NCI-H2196 (cell line): ENCODE results near the gene ANP32B.
"Not testable (repeated sequence)": the region's sequence is repeated elsewhere in the genome, so short reads cannot be mapped to it uniquely, and the experiment has no call there.

Experiments
- DNase-seq: peaks from one replicate; lab custom pipeline; 2025; ENCODE audit not compliant: unreplicated experiment; lab: John Stamatoyannopoulos, UW

The ANP32B gene

DNA sequence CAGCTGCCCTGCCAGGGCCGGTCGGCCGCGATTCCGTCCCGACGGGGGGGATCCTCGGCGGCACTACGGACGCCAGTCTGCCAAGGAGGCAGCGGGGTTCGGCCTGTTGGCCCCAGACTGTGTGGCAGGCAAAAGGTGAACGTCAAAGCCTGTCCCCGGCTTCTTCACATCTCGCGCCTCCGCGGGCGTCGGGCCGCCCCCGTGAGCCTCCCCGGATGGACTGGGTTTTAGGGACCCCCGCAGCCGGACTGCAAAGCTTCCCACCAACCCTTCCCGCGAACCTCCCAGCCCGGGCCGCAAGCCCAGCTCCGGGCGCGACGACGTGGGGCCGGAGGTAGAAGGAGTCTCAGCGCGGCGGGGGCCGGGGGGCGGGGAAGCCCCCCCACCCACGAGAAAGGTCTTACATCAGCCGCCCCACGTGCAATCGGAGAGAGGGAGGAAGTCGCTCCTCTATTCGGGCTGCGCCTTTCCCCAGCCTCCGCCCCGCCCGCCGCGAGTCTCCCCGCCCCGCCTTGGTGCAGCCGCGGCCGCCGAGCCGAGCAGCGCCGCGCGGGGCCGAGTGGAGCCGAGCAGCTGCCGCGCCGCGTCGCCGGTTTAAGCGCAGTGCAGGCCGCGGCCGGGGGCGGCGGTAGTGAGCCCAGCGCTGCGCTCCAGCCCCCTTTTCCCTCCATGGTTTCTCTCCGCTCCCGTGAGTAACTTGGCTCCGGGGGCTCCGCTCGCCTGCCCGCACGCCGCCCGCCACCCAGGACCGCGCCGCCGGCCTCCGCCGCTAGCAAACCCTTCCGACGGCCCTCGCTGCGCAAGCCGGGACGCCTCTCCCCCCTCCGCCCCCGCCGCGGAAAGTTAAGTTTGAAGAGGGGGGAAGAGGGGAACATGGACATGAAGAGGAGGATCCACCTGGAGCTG lies at the start of gene ANP32B:
TSS of gene ANP32B (plus strand) at position 659 of the 906 bp plus-strand sequence. CDS start at position 874, 215 bp downstream.
- DNase-seq: peak; percentile 91

DNA sequence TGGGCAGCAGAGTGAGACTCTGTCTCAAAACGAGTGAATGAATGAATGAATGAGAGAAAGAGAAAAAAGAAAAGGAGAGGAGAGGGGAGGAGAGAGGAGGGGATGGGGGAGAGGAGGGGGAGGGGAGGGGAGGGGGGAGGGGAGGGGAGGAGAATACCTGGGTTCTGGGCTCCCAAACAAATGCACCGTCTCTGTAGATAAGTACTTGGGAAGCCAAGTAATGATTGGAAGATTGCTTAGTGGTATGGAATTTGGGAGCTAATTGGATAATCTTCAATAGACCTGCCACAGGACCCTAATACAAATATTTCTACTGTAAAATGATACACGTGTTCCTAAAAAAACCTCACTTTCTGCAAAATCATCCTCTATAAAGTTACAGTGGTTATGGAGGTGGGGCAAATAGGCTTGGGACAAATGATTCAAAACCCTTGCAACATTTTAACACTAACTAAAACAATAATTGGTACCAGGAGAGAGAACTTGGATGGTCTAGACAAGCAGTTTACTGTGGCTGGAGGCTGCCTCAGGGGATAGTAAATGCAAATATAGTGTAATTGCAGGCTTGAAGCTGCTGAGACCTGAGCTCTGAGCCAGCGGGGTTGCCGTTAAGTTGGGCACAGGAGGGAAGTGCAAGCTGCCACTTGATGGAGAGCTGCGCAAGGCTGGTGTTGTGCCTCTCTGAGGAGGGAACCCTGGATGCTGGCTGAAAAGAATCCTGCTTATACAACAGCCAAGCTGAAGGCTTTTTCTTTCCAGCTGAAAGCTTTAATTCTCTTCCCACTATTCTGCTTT lies 48.6 kb upstream of the ANP32B start:
- no peak for DNase-seq

DNA sequence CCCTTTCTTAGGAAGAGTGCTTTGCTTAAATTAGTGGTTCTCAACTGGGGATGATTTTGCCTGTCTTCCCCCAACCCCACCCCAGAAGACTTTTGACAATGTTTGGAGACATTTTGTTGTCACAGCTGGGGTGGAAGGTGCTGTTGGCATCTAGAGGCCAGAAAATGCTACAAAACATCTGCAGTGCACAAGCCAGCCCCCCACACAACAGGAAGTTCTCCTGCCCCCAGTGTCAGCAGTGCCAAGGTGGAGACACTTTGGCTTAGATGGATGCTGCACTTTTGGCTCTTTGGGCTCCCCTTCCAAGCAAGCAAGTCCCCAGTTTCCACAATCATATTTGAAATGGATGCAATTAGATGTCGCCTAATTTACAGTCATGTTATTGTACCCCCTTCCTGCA lies 47.9 kb upstream of the ANP32B start:
- DNase-seq: no peak

DNA sequence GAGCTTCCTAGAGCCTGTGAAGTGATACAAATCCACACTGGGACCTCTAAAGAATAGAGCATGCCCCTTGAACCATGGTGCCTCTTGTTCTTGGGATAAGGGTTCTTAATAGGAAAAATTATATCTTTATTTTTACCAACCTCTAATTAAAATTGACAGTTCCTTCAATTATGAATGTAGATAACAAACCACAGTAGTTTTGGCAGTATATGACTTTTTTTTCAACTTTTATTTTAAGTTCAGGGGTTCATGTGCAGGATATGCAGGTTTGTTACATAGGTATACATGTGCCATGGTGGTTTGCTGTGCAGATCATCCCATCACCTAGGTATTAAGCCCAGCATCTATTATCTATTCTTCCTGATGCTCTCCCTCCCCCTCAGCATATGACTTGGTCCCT lies 46.1 kb upstream of the ANP32B start:
- no peak for DNase-seq

DNA sequence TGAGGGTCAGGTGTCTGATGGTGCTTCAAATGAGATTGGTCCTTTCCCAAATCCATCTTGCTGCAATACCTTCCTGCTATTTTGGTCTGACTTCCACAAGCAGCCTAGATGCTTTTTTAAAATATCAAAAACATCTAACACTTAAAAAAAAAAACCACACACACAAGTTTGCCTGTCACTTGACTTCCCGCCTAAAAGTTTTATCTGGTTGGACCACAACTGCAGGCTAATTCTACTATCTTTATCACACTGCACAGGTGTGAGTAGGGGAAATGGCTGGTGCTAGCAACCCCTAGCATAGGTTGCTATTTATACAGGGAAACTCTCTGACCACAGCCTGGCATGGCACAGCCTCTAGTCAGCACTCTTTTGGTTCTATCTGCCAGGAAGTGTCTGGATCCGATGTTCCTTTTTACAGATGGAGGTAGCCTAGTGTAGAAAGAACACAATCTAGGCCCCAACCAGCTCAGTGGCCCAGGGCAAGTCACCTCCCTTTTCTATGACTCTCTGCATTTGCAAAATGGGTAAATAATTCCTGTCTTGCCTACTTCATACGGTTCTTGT lies 45.0 kb upstream of the ANP32B start, which contains the start of gene HEMGN:
TSS of gene HEMGN (minus strand) at position 92 of the 564 bp plus-strand sequence. CDS start at position 56, 36 bp downstream.
- no peak for DNase-seq

DNA sequence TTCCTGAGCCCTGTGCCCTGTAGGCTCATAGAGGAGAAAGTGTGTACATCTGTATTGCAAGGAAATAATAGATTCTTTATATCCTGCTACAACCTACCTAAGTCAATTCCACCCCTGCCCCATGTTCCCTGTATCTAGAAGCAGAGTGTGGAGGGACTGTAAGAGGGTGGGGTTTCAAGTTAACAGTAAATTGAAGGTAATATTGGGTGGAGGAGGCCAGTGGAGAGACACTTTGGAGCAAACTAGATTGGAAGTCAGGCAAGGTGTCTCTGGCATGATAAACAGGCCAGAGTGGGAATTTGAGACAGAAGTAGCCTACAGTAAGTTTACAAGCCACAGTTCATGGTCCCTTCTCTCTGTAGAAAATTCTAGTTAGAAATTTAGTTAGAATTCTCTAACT lies 42.9 kb upstream of the ANP32B start:
- no peak for DNase-seq

DNA sequence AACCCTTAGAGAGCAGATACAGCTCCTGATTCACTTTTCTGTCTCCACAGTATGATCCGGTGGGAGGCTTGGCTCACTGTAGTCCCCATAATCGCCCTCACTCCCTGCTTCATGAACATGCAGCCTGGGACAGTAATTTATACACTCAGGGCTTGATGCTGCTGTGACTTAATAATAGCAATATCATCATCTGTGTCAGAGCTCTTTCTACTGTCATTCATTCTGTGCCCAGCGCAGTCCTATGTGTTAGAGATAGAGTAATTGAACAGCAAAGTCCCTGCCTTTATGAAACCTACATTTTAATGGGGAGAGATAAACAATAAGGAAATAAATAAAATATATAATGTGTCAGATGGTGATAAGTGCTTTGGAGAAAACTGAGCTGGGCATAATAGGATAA lies 42.4 kb upstream of the ANP32B start:
- DNase-seq: no peak

DNA sequence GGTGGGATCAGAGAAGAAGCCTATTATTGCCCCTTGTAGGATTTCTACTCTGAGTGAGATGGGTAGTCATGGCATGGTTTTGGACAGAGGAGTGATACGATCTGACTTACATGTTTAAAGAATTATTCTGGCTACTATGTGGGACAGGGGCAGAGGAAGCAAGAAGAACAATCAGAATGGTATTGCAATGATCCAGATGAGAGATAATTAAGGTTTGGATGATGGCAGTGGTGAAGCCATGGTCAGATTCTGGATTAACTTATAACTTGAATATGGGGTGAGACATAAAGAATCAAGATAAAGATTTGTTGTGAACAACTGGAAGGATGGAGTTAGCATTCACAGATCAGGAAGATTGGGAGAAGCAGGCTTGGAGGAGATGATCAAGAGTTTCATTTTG lies 41.8 kb upstream of the ANP32B start:
- DNase-seq: no peak

DNA sequence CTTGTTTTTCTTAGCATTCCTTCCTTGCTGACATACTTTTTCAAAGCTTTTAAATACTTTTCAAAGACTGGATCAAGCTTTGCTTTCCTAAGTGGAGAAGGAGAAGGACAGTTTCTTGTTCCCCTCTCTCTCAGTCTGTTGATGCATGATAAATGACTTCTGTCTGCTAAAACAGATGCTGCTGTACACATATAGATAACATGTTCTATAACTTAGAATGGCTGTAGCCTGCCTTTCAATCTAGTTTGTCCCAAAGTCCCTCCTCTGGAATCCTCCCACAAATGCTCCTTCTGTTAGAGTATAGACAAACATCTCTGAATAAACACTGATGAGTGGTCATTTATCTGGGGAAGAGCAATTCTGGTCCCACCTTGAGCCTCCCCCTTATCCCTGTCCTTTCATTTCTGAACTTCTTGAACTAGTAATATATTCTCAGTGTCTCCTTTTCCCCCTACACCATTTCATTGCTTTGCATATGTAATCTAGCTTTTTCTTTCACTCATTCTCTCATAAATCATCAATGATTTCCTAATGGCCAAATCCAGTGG lies 39.8 kb upstream of the ANP32B start:
- no peak for DNase-seq

DNA sequence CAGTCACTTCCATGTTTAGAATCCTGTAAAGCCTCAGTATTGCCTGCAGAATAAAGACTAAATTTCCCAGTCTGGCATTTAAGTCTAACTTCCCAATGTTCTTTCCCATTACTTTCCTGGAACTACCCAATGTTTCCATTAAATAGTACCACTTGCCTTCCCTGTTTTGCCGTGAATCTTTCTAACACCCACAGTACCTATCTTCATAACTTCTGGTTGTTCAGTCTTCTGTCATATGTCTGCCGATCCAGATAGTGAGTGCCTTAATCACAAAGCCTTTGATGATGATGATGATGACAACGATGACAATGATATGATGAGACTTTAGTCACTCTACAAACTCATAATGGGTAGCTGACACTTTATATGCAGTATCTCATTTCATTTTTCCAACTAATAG lies 38.5 kb upstream of the ANP32B start:
- DNase-seq: no peak

DNA sequence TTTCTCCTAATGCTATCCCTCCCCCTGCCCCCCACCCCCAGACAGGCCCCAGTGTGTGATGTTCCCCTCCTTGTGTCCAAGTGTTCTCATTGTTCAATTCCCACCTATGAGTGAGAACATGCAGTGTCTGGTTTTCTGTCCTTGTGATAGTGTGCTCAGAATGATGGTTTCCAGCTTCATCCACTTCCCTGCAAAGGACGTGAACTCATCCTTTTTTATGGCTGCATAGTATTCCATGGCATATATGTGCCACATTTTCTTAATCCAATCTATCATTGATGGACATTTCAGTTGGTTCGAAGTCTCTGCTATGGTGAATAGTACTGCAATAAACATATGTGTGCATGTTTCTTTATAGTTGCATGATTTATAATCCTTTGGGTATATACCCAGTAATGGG lies 37.7 kb upstream of the ANP32B start:
- DNase-seq: not testable (repeated sequence)

DNA sequence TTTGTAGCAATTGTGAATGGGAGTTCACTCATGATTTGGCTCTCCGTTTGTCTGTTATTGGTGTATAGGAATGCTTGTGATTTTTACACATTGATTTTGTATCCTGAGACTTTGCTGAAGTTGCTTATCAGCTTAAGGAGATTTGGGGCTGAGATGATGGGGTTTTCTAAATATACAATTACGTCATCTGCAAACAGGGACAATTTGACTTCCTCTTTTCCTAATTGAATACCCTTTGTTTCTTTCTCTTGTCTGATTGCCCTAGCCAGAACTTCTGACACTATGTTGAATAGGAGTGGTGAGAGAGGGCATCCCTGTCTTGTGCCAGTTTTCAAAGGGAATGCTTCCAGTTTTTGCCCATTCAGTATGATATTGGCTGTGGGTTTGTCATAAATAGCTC lies 36.0 kb upstream of the ANP32B start:
- DNase-seq: not testable (repeated sequence)

DNA sequence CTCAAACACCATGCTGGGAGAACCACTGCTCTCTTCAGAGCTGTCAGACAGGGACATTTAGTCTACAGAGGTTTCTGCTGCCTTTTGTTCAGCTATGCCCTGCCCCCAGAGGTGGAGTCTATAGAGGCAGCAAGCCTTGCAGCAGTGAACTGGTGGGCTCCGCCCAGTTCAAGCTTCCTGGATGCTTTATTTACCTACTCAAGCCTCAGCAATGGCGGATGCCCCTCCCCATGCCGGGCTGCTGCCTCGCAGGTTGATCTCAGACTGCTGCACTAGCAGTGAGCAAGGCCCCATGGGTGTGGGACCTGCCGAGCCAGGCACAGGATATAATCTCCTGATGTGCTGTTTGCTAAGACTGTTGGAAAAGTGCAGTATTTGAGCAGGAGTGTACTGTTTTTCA lies 32.3 kb upstream of the ANP32B start:
- not testable (repeated sequence) for DNase-seq

DNA sequence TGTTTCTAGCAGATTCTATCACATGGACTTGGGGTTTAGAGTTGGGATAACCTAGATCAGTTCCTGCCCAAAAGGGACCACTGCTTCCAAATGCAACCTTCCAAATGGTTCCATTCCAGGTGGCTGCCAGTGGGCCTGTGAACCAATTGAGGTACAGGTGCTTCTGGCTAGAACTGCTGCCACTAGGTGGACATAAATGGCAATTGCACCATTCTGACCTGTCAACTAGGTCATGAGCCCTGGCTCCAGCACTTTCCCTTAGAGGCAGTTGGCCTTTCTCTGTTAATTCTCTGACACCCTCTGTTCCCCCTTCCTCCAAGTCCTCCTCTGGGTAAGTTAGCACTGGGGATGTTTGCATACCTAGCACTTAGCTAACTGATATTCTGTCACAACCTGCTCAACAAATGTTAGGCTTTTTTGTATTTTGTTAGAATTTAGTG lies 28.6 kb upstream of the ANP32B start:
- peak; percentile 36 for DNase-seq

DNA sequence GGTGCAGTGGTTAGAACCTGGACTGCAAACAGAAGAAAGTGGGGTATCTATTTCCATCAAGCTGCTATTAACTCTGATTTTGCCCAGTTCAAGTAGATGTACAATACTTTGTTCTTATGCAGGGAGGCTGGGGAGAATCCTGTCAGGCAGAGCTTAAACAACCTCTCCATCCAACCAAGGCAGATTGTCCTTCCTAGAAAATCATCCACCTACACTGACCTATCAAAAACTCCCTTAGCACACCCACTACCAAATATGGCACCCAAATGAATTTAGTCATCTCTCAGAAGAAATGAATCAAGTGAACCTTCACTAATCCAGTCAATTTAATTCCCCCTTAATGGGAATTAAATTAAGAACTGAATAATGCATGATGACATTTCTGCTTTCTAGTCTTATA lies 26.8 kb upstream of the ANP32B start:
- no peak for DNase-seq

DNA sequence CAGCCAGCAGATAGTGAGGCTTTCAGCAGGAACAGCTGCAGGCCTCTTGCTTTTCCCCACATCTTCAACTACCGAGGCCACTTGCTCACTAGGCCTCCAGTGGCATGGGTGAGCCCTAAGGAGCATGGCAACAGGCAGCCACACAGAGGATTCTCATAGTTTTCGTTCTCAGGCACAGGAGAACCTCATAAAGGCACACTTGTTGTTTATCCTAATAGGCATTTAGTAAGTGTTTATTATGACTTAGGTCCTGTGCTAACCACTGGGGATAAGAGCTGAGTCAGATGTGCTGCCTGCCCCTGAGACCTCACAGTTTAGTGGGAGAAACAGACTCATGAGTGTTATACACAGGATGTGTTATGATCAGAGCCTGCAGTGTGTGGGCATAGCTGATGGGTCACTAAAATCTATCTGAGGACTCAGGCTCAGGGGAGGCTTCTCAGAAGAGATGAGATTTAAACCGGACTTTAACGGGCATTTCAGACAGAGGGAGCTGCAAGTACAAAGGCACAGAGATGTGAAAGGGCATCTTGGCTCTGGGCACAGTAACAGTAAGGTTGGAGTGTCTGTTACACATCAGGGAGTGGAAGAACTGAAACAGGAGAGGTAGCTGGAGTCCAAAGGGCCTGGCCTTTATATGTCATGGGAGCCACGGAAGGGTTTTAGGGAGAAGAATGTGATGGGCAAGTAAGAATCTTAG lies 24.2 kb upstream of the ANP32B start:
- no peak for DNase-seq

DNA sequence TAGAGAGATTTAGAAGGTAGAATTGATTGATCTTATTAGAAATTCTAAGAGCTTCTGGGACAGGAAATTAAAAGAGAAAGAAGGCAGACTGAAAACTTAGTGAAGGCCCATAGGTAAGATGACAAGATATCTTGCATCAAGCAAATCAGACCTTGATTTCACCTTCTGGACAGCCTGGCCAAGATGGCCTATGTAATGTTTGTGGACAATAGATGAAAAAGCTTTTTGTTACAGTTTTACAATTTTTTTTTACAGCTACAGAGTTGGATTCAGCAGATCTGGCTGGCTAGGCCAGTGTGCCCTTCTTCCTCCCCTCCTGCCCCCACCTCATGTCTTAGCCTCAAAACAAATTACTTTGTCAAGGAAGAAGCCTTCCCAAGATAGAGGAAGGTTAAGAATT lies 23.6 kb upstream of the ANP32B start:
- DNase-seq: no peak

DNA sequence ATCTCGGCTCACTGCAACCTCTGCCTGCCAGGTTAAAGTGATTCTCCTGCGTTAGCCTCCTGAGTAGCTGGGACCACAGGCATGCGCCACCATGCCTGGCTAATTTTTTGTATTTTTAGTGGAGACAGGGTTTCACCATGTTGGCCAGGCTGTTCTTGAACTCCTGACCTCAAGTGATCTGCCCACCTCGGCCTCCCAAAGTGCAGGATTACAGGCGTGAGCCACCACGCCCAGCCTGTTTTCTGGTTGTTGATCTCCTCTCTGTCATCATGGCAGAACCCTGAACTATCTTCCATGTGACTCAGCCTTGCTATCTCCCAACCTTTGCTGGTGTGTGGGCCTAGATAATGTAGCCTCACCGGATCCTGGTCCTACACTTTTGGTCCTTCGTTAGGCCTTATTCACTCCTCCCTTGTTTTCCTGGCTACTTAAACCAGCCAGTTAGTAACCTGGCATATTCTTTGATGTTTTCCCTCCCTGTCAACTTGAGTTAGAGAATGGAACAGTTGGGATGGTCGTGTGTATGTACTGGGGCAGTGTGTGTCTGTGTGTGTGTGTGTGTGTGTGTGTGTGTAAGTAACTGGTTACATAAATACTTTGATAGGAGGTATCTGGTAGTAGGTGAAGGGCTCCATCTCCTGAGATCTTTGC lies 22.3 kb upstream of the ANP32B start:
- not testable (repeated sequence) for DNase-seq

DNA sequence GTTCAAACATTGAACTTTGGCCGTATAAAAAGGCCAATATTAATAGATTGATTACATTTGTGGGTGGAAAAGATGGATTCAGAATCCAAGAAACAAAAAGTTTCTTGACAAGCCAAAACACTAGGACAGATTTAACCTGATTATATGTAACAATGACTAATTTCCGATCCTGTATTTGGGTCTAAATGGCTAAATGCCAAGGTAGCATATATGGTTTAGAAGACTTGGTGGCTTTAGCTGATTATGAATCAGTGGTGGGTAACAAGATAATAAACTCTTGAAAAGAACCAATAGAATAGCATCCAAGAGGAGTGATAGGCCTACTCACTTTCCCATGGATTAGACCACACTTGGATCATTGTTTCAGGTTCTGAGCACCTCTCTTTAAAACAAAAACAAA lies 21.8 kb upstream of the ANP32B start:
- no peak for DNase-seq

DNA sequence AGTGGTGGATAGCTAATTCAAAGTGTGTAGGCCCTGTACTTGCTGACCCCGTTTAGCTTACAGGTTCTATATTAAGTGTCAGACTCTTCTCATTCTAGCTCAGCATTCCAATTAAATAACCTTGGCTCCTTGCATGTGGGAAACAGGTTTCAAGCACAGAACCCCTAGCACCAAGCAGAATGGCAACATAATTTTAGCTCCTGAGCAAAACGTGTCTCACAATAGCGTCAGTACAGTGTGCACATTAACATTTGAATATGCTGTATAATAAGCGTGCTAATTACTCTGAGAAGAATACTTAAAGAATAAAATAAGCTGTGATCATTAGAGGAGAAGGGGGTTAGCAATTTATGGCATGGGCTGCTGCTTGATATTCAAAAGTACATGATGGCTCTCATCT lies 21.0 kb upstream of the ANP32B start:
- DNase-seq: no peak
